BLaER1 (cell line): Measurements from ENCODE around the gene PAPOLG.
"Not testable (repeated sequence)": the region's sequence is repeated elsewhere in the genome, so short reads cannot be mapped to it uniquely, and the experiment has no call there.

Experiments used
- H3K27ac ChIP-seq: shearing (Covaris generic); formaldehyde crosslinking; 2 replicates; pipeline ENCODE4 v1.8.1; 2022
- H3K27me3 ChIP-seq: shearing (Covaris generic); formaldehyde crosslinking; 2 replicates; pipeline ENCODE4 v1.8.1; 2022
- H3K36me3 ChIP-seq: shearing (Covaris generic); formaldehyde crosslinking; 2 replicates; pipeline ENCODE4 v1.8.1; 2022
- H3K4me1 ChIP-seq: shearing (Covaris generic); formaldehyde crosslinking; 2 replicates; pipeline ENCODE4 v1.8.1; 2022
- H3K4me2 ChIP-seq: shearing (Covaris generic); formaldehyde crosslinking; 2 replicates; pipeline ENCODE4 v1.8.1; 2022
- H3K4me3 ChIP-seq: shearing (Covaris generic); formaldehyde crosslinking; 2 replicates; pipeline ENCODE4 v1.8.1; 2022
- H3K9ac ChIP-seq: shearing (Covaris generic); formaldehyde crosslinking; 2 replicates; pipeline ENCODE4 v1.8.1; 2022
- H3K9me3 ChIP-seq: shearing (Covaris generic); formaldehyde crosslinking; 2 replicates; pipeline ENCODE4 v1.8.1; 2022
- H4K20me1 ChIP-seq: shearing (Covaris generic); formaldehyde crosslinking; 2 replicates; pipeline ENCODE4 v1.8.1; 2022
- Cebpa-rat ChIP-seq: shearing (Covaris generic); IDR thresholded peaks from 2 replicates; pipeline ENCODE4 v1.8.1; 2022

The PAPOLG gene

GRCh38 chr2:60820416-60821132, 64.5 kb downstream of the PAPOLG start:
- H3K27me3 ChIP-seq, result no peaks in the 10 kb centered on the region
- TF ChIP-seq Cebpa-rat, result no peak
- peaks cover 15% of the 10 kb centered on the region for H3K4me1 ChIP-seq
- H3K4me3 ChIP-seq, result no peak overlapping the region
- H3K4me2 ChIP-seq, result no peak overlapping the region
- no peaks in the 10 kb centered on the region for H3K9me3 ChIP-seq
- H3K36me3 ChIP-seq, result no peaks in the 10 kb centered on the region
- no peaks in the 10 kb centered on the region for H4K20me1 ChIP-seq
- no peak overlapping the region for H3K9ac ChIP-seq
- H3K27ac ChIP-seq, result no peak overlapping the region

GRCh38 chr2:60821133-60821469, 65.0 kb downstream of the PAPOLG start:
- no peaks in the 10 kb centered on the region for H3K9me3 ChIP-seq
- no peak overlapping the region for H3K4me2 ChIP-seq
- H3K36me3 ChIP-seq, result no peaks in the 10 kb centered on the region
- TF ChIP-seq Cebpa-rat, result no peak
- peaks cover 15% of the 10 kb centered on the region for H3K4me1 ChIP-seq
- H3K27me3 ChIP-seq, result no peaks in the 10 kb centered on the region
- no peaks in the 10 kb centered on the region for H4K20me1 ChIP-seq
- H3K27ac ChIP-seq, result no peak overlapping the region
- no peak overlapping the region for H3K4me3 ChIP-seq
- H3K9ac ChIP-seq, result no peak overlapping the region

DNA sequence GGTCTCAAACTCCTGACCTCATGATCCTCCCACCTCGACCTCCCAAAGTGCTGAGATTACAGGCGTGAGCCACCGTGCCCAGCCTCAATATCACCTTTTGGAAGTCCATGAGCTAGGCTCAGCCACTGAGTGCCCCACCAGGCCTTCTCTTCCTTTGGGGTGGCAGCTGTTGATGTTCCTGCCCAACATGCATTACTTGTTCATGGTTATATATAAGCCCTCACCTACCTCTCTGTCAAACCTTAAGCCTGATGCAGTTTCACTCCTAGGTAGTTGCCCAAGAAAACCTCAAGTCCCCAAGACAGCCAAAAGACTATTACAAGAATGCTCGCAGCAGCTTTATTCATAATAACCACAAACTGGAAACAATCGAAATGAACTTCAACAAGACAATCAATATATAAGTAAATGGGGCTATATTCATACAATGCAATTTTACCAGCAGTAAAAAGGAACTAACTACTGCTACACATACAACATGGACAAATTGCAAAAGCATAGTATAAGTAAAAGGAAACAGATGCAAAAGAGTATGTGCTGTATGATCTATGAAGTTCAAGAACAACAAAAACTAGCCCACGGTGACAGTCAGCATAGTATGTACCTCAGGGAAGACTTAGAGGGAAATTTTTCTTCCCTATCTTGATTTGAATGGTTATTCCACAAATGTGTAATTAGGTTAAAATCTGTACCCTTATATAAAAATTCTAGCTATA, 65.7 kb downstream of the PAPOLG start:
- H3K4me1 ChIP-seq, result peaks cover 15% of the 10 kb centered on the region
- H3K9me3 ChIP-seq, result no peaks in the 10 kb centered on the region
- H4K20me1 ChIP-seq, result no peaks in the 10 kb centered on the region
- no peak overlapping the region for H3K9ac ChIP-seq
- H3K4me3 ChIP-seq, result no peak overlapping the region
- no peak overlapping the region for H3K4me2 ChIP-seq
- no peak overlapping the region for H3K27ac ChIP-seq
- H3K36me3 ChIP-seq, result no peaks in the 10 kb centered on the region
- no peaks in the 10 kb centered on the region for H3K27me3 ChIP-seq
- TF ChIP-seq Cebpa-rat, result no peak

- Histone ChIP-seq H3K4me1 (peaks cover 15% of the 10 kb centered on the region), H3K9ac (no peak overlapping the region), H3K4me2 (no peak overlapping the region), H3K9me3 (no peaks in the 10 kb centered on the region), H3K27me3 (no peaks in the 10 kb centered on the region), H4K20me1 (no peaks in the 10 kb centered on the region), H3K27ac (no peak overlapping the region), H3K4me3 (no peak overlapping the region), H3K36me3 (no peaks in the 10 kb centered on the region)
- TF ChIP-seq Cebpa-rat, result no peak
Measured at GRCh38 chr2:60822987-60823386, 66.9 kb downstream of the PAPOLG start.

DNA sequence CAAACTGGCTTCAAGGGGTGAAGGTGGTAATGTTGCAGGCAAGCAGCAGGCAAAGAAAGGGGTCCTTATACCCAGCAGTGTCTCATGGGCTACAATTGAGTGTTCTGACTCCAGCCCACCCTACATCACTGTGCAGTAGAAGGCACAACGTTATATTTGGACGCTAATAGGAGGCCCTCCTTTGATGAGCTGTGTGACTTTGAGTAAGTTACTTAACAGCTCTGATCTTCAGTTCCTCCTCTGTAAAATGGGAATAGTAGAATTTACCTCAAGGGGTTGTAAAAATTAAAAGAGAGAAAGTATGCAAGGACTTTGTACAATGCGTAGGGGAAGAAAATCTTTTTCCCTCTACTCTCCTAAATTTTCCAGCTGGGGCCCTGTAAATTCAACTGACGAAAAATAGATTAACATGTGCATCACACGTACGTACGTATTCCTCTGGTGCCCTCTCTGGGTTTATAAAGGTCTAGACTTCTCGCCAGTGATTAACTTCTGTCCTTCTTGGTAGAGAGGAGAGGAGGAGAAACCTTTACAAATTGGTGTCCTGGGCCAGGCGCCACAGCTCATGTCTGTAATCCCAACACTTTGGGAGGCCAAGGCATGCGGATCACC, 67.7 kb downstream of the PAPOLG start:
- no peaks in the 10 kb centered on the region for H3K36me3 ChIP-seq
- no peak overlapping the region for H3K27ac ChIP-seq
- no peaks in the 10 kb centered on the region for H3K27me3 ChIP-seq
- TF ChIP-seq Cebpa-rat, result no peak
- H4K20me1 ChIP-seq, result no peaks in the 10 kb centered on the region
- no peak overlapping the region for H3K4me2 ChIP-seq
- no peaks in the 10 kb centered on the region for H3K9me3 ChIP-seq
- H3K4me3 ChIP-seq, result no peak overlapping the region
- H3K9ac ChIP-seq, result no peak overlapping the region
- peaks cover 11% of the 10 kb centered on the region for H3K4me1 ChIP-seq

- Histone ChIP-seq H4K20me1 (no peaks in the 10 kb centered on the region), H3K27me3 (no peaks in the 10 kb centered on the region)
Measured at GRCh38 chr2:60825666-60826065, 69.6 kb downstream of the PAPOLG start.

GRCh38 chr2:60826111-60826510, 70.0 kb downstream of the PAPOLG start:
- Histone ChIP-seq H3K4me2 (no peak overlapping the region), H3K4me3 (no peak overlapping the region), H3K4me1 (no peaks in the 10 kb centered on the region), H3K9me3 (no peaks in the 10 kb centered on the region), H4K20me1 (no peaks in the 10 kb centered on the region), H3K27me3 (no peaks in the 10 kb centered on the region), H3K9ac (no peak overlapping the region), H3K36me3 (no peaks in the 10 kb centered on the region), H3K27ac (no peak overlapping the region)
- TF ChIP-seq Cebpa-rat, result no peak

More at GRCh38 chr2:60825666-60826065, 69.6 kb downstream of the PAPOLG start:
- Histone ChIP-seq H3K36me3 (no peaks in the 10 kb centered on the region), H3K4me3 (no peak overlapping the region), H3K4me2 (no peak overlapping the region), H3K4me1 (no peaks in the 10 kb centered on the region), H3K27ac (no peak overlapping the region), H3K9ac (no peak overlapping the region), H3K9me3 (no peaks in the 10 kb centered on the region)
- TF ChIP-seq Cebpa-rat, result no peak

DNA sequence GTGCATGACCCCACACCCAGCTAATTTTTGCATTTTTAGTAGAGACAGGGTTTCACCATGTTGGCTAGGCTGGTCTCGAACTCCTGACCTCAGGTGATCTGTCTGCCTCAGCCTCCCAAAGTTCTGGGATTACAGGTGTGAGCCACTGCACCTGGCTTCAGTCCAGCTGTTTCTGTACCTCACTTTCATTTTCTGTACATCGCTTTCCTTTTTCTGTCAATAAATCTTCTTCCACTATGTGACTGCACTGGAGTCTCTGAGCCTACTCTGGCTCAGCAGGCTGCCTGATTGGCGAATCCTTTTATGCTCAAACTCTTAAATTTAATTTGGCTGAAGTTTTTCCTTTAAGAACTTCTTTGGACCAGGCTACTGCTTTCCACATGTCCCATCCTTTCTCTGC, 70.8 kb downstream of the PAPOLG start:
- not testable (repeated sequence) for H4K20me1 ChIP-seq, H3K27ac ChIP-seq, H3K27me3 ChIP-seq, H3K4me3 ChIP-seq, H3K36me3 ChIP-seq, H3K4me2 ChIP-seq, H3K9me3 ChIP-seq, H3K4me1 ChIP-seq, H3K9ac ChIP-seq

DNA sequence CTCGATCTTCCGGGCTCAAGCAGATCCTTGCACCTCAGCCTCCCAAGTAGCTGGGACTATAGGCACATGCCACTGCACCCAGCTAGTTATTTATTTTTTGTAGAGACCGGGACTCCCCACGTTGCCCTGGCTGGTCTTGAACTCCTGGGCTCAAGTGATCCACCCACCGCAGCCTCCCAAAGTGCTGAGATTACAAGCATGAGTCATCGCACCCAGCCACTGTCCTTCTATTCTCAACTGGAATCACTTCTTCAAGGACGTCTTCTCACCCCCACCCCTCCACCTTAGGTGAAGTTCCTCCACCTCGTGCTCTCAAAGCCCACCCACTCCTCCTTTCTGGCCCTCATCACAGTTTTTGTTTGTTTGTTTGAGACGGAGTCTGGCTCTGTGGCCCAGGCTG, 71.3 kb downstream of the PAPOLG start:
- H3K4me2 ChIP-seq, result no peak overlapping the region
- no peaks in the 10 kb centered on the region for H3K9me3 ChIP-seq
- H3K27me3 ChIP-seq, result no peaks in the 10 kb centered on the region
- no peaks in the 10 kb centered on the region for H3K4me1 ChIP-seq
- no peaks in the 10 kb centered on the region for H4K20me1 ChIP-seq
- no peak overlapping the region for H3K4me3 ChIP-seq
- TF ChIP-seq Cebpa-rat, result no peak
- no peaks in the 10 kb centered on the region for H3K36me3 ChIP-seq
- no peak overlapping the region for H3K27ac ChIP-seq
- no peak overlapping the region for H3K9ac ChIP-seq

- H3K4me3 ChIP-seq, result no peak overlapping the region
- no peak overlapping the region for H3K27ac ChIP-seq
- 0 out of 2 replicates have a peak, but pooled peaks cover 4% of the 10 kb centered on the region for H3K4me1 ChIP-seq
- no peaks in the 10 kb centered on the region for H3K9me3 ChIP-seq
- no peaks in the 10 kb centered on the region for H3K27me3 ChIP-seq
- no peaks in the 10 kb centered on the region for H3K36me3 ChIP-seq
- H3K9ac ChIP-seq, result no peak overlapping the region
- no peak for TF ChIP-seq Cebpa-rat
- no peak overlapping the region for H3K4me2 ChIP-seq
- no peaks in the 10 kb centered on the region for H4K20me1 ChIP-seq
Measured at GRCh38 chr2:60830991-60831390, 74.9 kb downstream of the PAPOLG start.
